Activated T-cell treated with anti-CD3 and anti-CD28 coated beads, Interleukin-2, amount 50 U/mL, for 4 hours (primary cell): ENCODE results near the gene ADIPOR2. TPM values are rescaled to one million over a fixed set of nuclear protein-coding genes. Genes with fewer than 3 reads are reported as not detected.
"Not testable (repeated sequence)": the region's sequence is repeated elsewhere in the genome, so short reads cannot be mapped to it uniquely, and the experiment has no call there.

Experiments used
- ATAC-seq, 2 donors: fragments of 200-7000 bp; cut with Tn5 transposase; one replicate each; pipeline ENCODE4 v1.10.0; 2021
- DNase-seq: peaks from one replicate; pipeline ENCODE4 v3.0.0-alpha.2; 2020
- H3K27me3 Mint-ChIP-seq: one replicate; pipeline ENCODE4 v1.8.0; 2021; ENCODE audit warnings: low read depth, mixed read lengths
- H3K36me3 Mint-ChIP-seq: one replicate; pipeline ENCODE4 v1.8.0; 2022; ENCODE audit warnings: mixed read lengths; ENCODE audit not compliant: insufficient read depth
- H3K4me1 Mint-ChIP-seq: one replicate; pipeline ENCODE4 v1.8.0; 2021; ENCODE audit warnings: low read depth, mixed read lengths
- H3K4me3 Mint-ChIP-seq: one replicate; pipeline ENCODE4 v1.8.0; 2021; ENCODE audit warnings: mild to moderate bottlenecking, moderate library complexity, mixed read lengths
- H3K9me3 Mint-ChIP-seq: one replicate; pipeline ENCODE4 v1.8.0; 2021; ENCODE audit warnings: mixed read lengths
- total RNA-seq, 3 donors: library from RNA; stranded (reverse); gene quantifications; one replicate each; pipeline ENCODE4 v1.2.1, GENCODE V29; 2021

The ADIPOR2 gene
- total RNA-seq, 3 donors from 2014 or later, result 45.0 to 54.2 (median 46.8) TPM

- no peaks in the 10 kb centered on the region for H3K9me3 Mint-ChIP-seq
- no peaks in the 10 kb centered on the region for H3K36me3 Mint-ChIP-seq
- no peak for DNase-seq
- H3K27me3 Mint-ChIP-seq, result peaks cover 13% of the 10 kb centered on the region
- no peak overlapping the region for H3K4me3 Mint-ChIP-seq
- peaks cover 4% of the 10 kb centered on the region for H3K4me1 Mint-ChIP-seq
- ATAC-seq, result no peak
These were observed 124.2 kb downstream of the ADIPOR2 start for GRCh38 chr12:1815108-1815507.

GRCh38 chr12:1815814-1816729 lies 125.2 kb downstream of the ADIPOR2 start:
- Mint-ChIP-seq H3K9me3 (no peaks in the 10 kb centered on the region), H3K27me3 (peaks cover 21% of the 10 kb centered on the region), H3K36me3 (no peaks in the 10 kb centered on the region), H3K4me3 (no peak overlapping the region), H3K4me1 (peaks cover 2% of the 10 kb centered on the region)
- DNase-seq, result no peak
- ATAC-seq, result no peak

GRCh38 chr12:1816730-1817348 lies 126.0 kb downstream of the ADIPOR2 start:
- Mint-ChIP-seq H3K4me1 (peaks cover 2% of the 10 kb centered on the region), H3K9me3 (no peaks in the 10 kb centered on the region), H3K27me3 (peaks cover 26% of the 10 kb centered on the region), H3K4me3 (no peak overlapping the region), H3K36me3 (no peaks in the 10 kb centered on the region)
- no peak for ATAC-seq
- DNase-seq, result no peak

DNA sequence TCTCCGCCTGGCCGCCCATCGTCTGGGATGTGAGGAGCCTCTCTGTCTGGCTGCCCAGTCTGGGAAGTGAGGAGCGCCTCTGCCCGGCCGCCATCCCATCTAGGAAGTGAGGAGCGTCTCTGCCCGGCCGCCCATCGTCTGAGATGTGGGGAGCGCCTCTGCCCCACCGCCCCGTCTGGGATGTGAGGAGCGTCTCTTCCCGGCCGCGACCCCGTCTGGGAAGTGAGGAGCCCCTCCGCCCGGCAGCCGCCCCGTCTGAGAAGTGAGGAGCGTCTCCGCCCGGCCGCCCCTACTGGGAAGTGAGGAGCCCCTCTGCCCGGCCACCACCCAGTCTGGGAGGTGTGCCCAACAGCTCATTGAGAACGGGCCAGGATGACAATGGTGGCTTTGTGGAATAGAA lies 127.1 kb downstream of the ADIPOR2 start:
- H3K27me3 Mint-ChIP-seq, result peaks cover 34% of the 10 kb centered on the region
- not testable (repeated sequence) for ATAC-seq, H3K4me3 Mint-ChIP-seq, H3K36me3 Mint-ChIP-seq, DNase-seq, H3K4me1 Mint-ChIP-seq, H3K9me3 Mint-ChIP-seq

DNA sequence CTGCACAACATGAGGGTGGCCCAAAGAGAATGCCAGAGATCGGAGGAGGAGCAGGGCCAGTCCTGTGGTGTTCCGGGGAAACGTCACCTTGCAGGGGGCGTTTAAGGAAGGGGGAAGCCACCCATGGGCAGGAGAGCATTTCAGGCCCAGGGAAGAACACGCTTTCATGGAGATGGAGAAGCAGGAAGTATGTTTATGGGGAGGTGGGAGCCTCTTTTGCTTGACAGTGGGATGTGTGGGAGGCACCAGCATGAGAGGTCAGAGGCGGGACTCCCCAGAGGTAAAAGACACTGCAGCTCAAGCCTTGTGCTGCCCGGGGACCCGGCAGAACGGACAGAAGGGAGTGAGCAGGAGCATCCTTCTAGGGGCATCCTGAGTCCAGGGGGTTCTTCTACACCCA lies 128.2 kb downstream of the ADIPOR2 start:
- Mint-ChIP-seq H3K9me3 (no peaks in the 10 kb centered on the region), H3K4me3 (no peak overlapping the region), H3K36me3 (no peaks in the 10 kb centered on the region), H3K27me3 (peaks cover 37% of the 10 kb centered on the region), H3K4me1 (peaks cover 2% of the 10 kb centered on the region)
- no peak for DNase-seq
- no peak for ATAC-seq

- H3K36me3 Mint-ChIP-seq, result no peaks in the 10 kb centered on the region
- H3K27me3 Mint-ChIP-seq, result peaks cover 35% of the 10 kb centered on the region
- peaks cover 2% of the 10 kb centered on the region for H3K4me1 Mint-ChIP-seq
- no peak overlapping the region for H3K4me3 Mint-ChIP-seq
- no peak for DNase-seq
- no peak for ATAC-seq
- no peaks in the 10 kb centered on the region for H3K9me3 Mint-ChIP-seq
These were observed 128.7 kb downstream of the ADIPOR2 start for GRCh38 chr12:1819571-1819970.

DNA sequence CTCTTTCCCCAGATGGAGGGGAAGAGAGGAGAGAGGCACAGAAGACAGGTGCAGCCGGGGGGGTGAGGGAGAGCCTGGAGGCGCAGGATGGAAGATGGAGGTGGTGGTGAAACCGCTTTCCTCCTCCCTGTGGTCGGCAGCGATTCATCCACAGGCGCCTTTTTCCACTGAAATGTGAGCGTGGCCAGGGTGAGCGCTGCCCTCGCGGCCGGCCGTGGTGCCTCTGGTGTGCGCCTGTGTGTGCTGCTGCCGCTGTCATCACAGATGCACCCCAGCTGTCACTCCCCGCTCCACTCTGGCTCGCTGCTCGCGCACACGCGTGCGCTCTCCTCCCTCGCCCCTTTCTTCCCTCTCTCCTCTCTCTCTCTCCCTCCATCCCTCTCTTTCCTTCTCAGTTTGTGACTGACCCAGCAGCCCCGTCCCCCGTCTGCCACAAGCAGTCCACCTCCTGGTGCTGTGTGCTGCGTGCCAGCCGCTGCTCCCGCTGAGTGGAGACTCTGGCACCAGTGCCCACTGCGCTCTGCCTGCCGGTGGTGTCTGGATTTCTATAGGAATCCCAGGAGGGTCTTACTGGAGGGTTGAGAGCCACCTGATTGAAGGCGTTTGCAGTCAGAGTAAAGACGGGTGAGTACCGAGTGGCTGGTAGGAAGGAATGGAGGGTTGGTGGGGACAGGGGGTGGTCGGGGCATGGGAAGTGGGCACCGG lies 129.5 kb downstream of the ADIPOR2 start, which contains the start of gene LRTM2:
Gene LRTM2 (plus strand): TSS at position 375 of the 705 bp plus-strand sequence. CDS start 7,584 bp downstream, outside the sequence.
- H3K36me3 Mint-ChIP-seq, result no peaks in the 10 kb centered on the region
- no peak within 1 kb of the TSS for H3K4me3 Mint-ChIP-seq
- H3K27me3 Mint-ChIP-seq, result peaks cover 34% of the 10 kb centered on the region
- H3K9me3 Mint-ChIP-seq, result no peaks in the 10 kb centered on the region
- peak in 1 of 2 donors; percentile 24 for ATAC-seq
- peaks cover 2% of the 10 kb centered on the region for H3K4me1 Mint-ChIP-seq
- no peak for DNase-seq

GRCh38 chr12:1820896-1821291 lies 130.0 kb downstream of the ADIPOR2 start:
- Mint-ChIP-seq H3K4me3 (no peak overlapping the region), H3K36me3 (no peaks in the 10 kb centered on the region), H3K27me3 (peaks cover 36% of the 10 kb centered on the region), H3K9me3 (no peaks in the 10 kb centered on the region), H3K4me1 (peaks cover 2% of the 10 kb centered on the region)
- DNase-seq (no peak), ATAC-seq (no peak)

DNA sequence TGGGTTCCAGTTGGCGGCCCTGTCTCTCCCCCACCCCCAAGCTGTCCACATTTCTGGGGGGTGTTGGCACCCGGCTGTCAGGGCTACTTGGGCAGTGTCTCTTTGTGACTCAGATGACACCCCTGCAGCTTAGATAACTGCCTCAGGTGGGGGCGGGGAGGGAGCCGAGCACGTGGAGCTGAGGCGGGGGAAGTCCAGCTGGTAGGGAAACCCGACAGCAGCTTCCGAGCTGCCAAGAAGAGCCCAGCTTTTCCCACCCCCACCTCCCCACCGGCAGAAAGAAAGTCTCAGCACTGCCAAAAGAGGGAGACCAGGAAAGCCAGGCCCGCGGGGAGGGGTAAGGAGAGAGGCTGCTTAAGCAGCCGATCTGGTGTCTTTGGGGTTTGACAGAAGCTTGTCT lies 130.9 kb downstream of the ADIPOR2 start:
- H3K27me3 Mint-ChIP-seq, result peaks cover 34% of the 10 kb centered on the region
- DNase-seq, result no peak
- no peaks in the 10 kb centered on the region for H3K36me3 Mint-ChIP-seq
- H3K4me3 Mint-ChIP-seq, result no peak overlapping the region
- no peaks in the 10 kb centered on the region for H3K9me3 Mint-ChIP-seq
- no peak for ATAC-seq
- H3K4me1 Mint-ChIP-seq, result peaks cover 2% of the 10 kb centered on the region

DNA sequence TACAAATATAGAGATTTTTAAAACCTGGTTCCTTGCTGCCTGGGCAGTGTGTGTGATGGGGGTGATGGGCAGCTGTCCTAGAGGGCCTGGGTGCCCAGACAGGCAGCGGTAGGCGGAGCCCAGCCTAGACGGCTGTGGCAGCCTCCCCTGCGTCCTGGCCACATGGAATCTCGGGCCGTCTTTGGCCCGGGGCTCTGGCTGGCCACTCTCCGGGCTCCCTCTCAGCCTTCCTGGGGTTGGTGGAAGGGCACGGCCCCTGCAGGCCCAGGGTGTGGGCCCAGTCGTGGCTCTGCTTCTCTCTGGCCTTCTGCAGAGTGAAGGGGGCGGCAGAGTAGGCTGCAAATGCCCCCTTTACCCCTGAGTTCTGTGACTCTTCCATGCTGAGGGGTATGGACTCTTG lies 131.8 kb downstream of the ADIPOR2 start:
- Mint-ChIP-seq H3K27me3 (peaks cover 34% of the 10 kb centered on the region), H3K4me3 (no peak overlapping the region), H3K36me3 (no peaks in the 10 kb centered on the region), H3K9me3 (no peaks in the 10 kb centered on the region), H3K4me1 (peaks cover 2% of the 10 kb centered on the region)
- DNase-seq (no peak), ATAC-seq (no peak)

GRCh38 chr12:1823237-1823636 lies 132.4 kb downstream of the ADIPOR2 start:
- H3K4me3 Mint-ChIP-seq, result no peak overlapping the region
- no peak for DNase-seq
- H3K36me3 Mint-ChIP-seq, result no peaks in the 10 kb centered on the region
- H3K27me3 Mint-ChIP-seq, result peaks cover 34% of the 10 kb centered on the region
- H3K4me1 Mint-ChIP-seq, result peaks cover 2% of the 10 kb centered on the region
- no peaks in the 10 kb centered on the region for H3K9me3 Mint-ChIP-seq
- no peak for ATAC-seq

GRCh38 chr12:1825382-1826102 lies 134.7 kb downstream of the ADIPOR2 start:
- Mint-ChIP-seq H3K4me1 (no peaks in the 10 kb centered on the region), H3K9me3 (no peaks in the 10 kb centered on the region), H3K4me3 (no peak overlapping the region), H3K27me3 (peaks cover 35% of the 10 kb centered on the region), H3K36me3 (no peaks in the 10 kb centered on the region)
- no peak for ATAC-seq
- no peak for DNase-seq

- no peak for DNase-seq
- no peaks in the 10 kb centered on the region for H3K4me1 Mint-ChIP-seq
- no peak overlapping the region for H3K4me3 Mint-ChIP-seq
- ATAC-seq, result no peak
- no peaks in the 10 kb centered on the region for H3K36me3 Mint-ChIP-seq
- no peaks in the 10 kb centered on the region for H3K9me3 Mint-ChIP-seq
- peaks cover 34% of the 10 kb centered on the region for H3K27me3 Mint-ChIP-seq
These were observed 135.5 kb downstream of the ADIPOR2 start for GRCh38 chr12:1826401-1826800.
